OCI-LY7 (cell line): ENCODE results near the gene TYW1. TPM values are rescaled to one million over a fixed set of nuclear protein-coding genes. Genes with fewer than 3 reads are reported as not detected.
"Not testable (repeated sequence)": the region's sequence is repeated elsewhere in the genome, so short reads cannot be mapped to it uniquely, and the experiment has no call there.

Experiments used
- BruUV-seq: library from RNA; stranded (reverse); fragments of 400-500 nt; replicated peaks from 2 replicates; lab custom pipeline; 2021; lab: Mats Ljungman, UMichigan
- CTCF ChIA-PET: fragments of 300-600 bp; sonication (Branson Sonifier 250); formaldehyde crosslinking; loops from one replicate; lab custom pipeline; 2022; ENCODE audit warnings: antibody characterized with exemption; ENCODE audit not compliant: unreplicated experiment; lab: Charles Lee
- POLR2A ChIA-PET: fragments of 300-600 bp; sonication (Branson Sonifier 250); formaldehyde crosslinking; loops from one replicate; lab custom pipeline; 2022; ENCODE audit warnings: antibody characterized with exemption; lab: Charles Lee
- DNase-seq: peaks from one replicate; pipeline ENCODE4 v3.0.0-alpha.2; 2015; ENCODE audit warnings: low spot score
- H2AFZ ChIP-seq: fragments of 200-600 bp; sonication (generic), shearing (Covaris generic); 2 replicates; pipeline ENCODE4 v1.6.1; 2014; ENCODE audit warnings: mild to moderate bottlenecking, antibody characterized with exemption, low read length, moderate library complexity
- H3K27ac ChIP-seq: fragments of 200-600 bp; sonication (generic); 2 replicates; pipeline ENCODE4 v1.5.1; 2014; ENCODE audit warnings: mixed run types, low read depth, mild to moderate bottlenecking, moderate library complexity, low read length, inconsistent platforms; ENCODE audit not compliant: poor library complexity, severe bottlenecking
- H3K36me3 ChIP-seq: fragments of 200-600 bp; sonication (generic); 2 replicates; pipeline ENCODE4 v1.6.1; 2014; ENCODE audit warnings: mild to moderate bottlenecking, antibody characterized with exemption, low read length, moderate library complexity, mixed read lengths; ENCODE audit not compliant: insufficient read depth
- H3K4me1 ChIP-seq: fragments of 200-600 bp; sonication (generic); 2 replicates; pipeline ENCODE4 v1.5.1; 2014; ENCODE audit warnings: mild to moderate bottlenecking, low read length; ENCODE audit not compliant: insufficient read depth, poor library complexity, severe bottlenecking
- H3K4me2 ChIP-seq: fragments of 200-600 bp; sonication (generic); 2 replicates; pipeline ENCODE4 v1.6.1; 2014; ENCODE audit warnings: mild to moderate bottlenecking, low read length
- H3K4me3 ChIP-seq: fragments of 200-600 bp; sonication (generic); 2 replicates; pipeline ENCODE4 v1.5.1; 2014; ENCODE audit warnings: mild to moderate bottlenecking, low read depth, low read length; ENCODE audit not compliant: poor library complexity, severe bottlenecking
- H3K79me2 ChIP-seq: fragments of 200-600 bp; sonication (generic); 2 replicates; pipeline ENCODE4 v1.6.1; 2016; ENCODE audit warnings: low read depth, mild to moderate bottlenecking, low read length, moderate library complexity, mixed read lengths; ENCODE audit not compliant: insufficient read depth
- H3K9me2 ChIP-seq: fragments of 200-600 bp; sonication (generic); 2 replicates; pipeline ENCODE4 v1.6.1; 2016; ENCODE audit warnings: mild to moderate bottlenecking, low read length, mixed read lengths; ENCODE audit not compliant: insufficient read depth
- H3K9me3 ChIP-seq: fragments of 200-600 bp; sonication (generic); 2 replicates; pipeline ENCODE4 v1.6.1; 2014; ENCODE audit warnings: mild to moderate bottlenecking, mixed run types, low read length, mixed read lengths
- H4K20me1 ChIP-seq: fragments of 200-600 bp; sonication (generic); 2 replicates; pipeline ENCODE4 v1.6.1; 2014; ENCODE audit warnings: mild to moderate bottlenecking, antibody characterized with exemption, low read length, moderate library complexity, mixed read lengths; ENCODE audit not compliant: insufficient read depth
- intact Hi-C: fragments of 100-400 bp; cut with micrococcal nuclease; formaldehyde crosslinking; loops from one replicate; pipeline ENCODE4 v1.10.0; 2022; ENCODE audit not compliant: unreplicated experiment
- total RNA-seq, 2 experiments: library from RNA; depleted of rRNA in 1 of 2; stranded (reverse); fragments of >200 nt in 1 of 2; shearing (Covaris generic) in 1 of 2; gene quantifications; 2 replicates each; pipeline ENCODE4 v1.2.3, GENCODE V29; 2014 to 2022

Gene TYW1
- total RNA-seq, 2 experiments from 2014 or later = 17.3 to 22.3 TPM

DNA sequence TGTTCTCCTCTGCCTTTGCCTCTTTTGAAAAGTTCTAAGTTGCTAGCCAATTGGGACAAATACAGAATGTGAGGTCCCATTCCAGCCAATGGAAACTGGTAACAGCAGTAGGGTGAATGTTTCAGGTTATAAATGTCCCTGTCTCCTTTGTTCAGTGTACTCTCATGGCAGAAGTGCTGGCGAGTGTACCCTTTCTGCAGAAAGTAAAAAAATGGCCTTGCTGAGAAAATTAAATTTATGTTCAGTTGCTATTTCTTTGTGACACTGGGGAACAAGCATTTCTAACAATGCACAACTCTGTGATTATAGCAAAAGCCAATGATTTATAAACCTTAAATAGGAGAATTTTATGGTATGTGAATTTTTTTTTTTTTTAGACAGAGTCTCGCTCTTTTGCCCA lies 79.5 kb downstream of the TYW1 start:
- intact Hi-C loops = not testable (repeated sequence)

GRCh38 chr7:67082880-67083279 lies 86.2 kb downstream of the TYW1 start:
- H3K27ac ChIP-seq, H3K4me2 ChIP-seq, H3K9me2 ChIP-seq, CTCF ChIA-PET, H4K20me1 ChIP-seq, H2AFZ ChIP-seq, intact Hi-C loops, BruUV-seq, DNase-seq, H3K4me1 ChIP-seq, H3K79me2 ChIP-seq, H3K4me3 ChIP-seq, H3K9me3 ChIP-seq: not testable (repeated sequence)
- H3K36me3 ChIP-seq = peaks cover 22% of the 10 kb centered on the region
- POLR2A ChIA-PET = interaction anchor here (0.6 kb wide), 1 partner anchor 43 kb away, joined by 3 read pairs; no protein-coding TSS in a partner anchor

More for the DNA sequence above, 79.5 kb downstream of the TYW1 start:
- H3K79me2 ChIP-seq, H3K4me3 ChIP-seq, H3K4me1 ChIP-seq, H4K20me1 ChIP-seq, BruUV-seq, H3K27ac ChIP-seq, CTCF ChIA-PET, DNase-seq, H3K4me2 ChIP-seq, H3K9me2 ChIP-seq, H2AFZ ChIP-seq, POLR2A ChIA-PET: not testable (repeated sequence)
- peaks cover 14% of the 10 kb centered on the region; the same call in 1 of the 2 replicates for H3K9me3 ChIP-seq
- H3K36me3 ChIP-seq = peaks cover 40% of the 10 kb centered on the region

GRCh38 chr7:67089261-67089660 lies 92.6 kb downstream of the TYW1 start:
- POLR2A ChIA-PET = not testable (repeated sequence)

DNA sequence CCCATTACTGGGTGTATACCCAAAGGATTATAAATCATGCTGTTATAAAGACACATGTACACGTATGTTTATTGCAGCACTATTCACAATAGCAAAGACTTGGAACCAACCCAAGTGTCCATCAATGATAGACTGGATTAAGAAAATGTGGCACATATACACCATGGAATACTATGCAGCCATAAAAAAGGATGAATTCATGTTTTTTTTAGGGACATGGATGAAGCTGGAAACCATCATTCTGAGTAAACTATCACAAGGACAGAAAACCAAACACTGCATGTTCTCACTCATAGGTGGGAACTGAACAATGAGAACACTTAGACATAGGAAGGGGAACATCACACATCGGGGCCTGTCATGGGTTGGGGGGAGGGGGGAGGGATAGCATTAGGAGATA lies 94.4 kb downstream of the TYW1 start:
- H3K36me3 ChIP-seq, CTCF ChIA-PET, H2AFZ ChIP-seq, intact Hi-C loops, H3K4me2 ChIP-seq, BruUV-seq, H3K79me2 ChIP-seq, H3K9me2 ChIP-seq, H3K4me1 ChIP-seq, POLR2A ChIA-PET, H3K4me3 ChIP-seq, H3K9me3 ChIP-seq, DNase-seq, H4K20me1 ChIP-seq, H3K27ac ChIP-seq: not testable (repeated sequence)

More at GRCh38 chr7:67089261-67089660, 92.6 kb downstream of the TYW1 start:
- H3K9me2 ChIP-seq, H3K27ac ChIP-seq, CTCF ChIA-PET, BruUV-seq, H2AFZ ChIP-seq, H3K4me2 ChIP-seq, H3K4me1 ChIP-seq, H4K20me1 ChIP-seq, H3K9me3 ChIP-seq, H3K79me2 ChIP-seq, H3K4me3 ChIP-seq, DNase-seq, intact Hi-C loops: not testable (repeated sequence)
- peaks cover 11% of the 10 kb centered on the region for H3K36me3 ChIP-seq

DNA sequence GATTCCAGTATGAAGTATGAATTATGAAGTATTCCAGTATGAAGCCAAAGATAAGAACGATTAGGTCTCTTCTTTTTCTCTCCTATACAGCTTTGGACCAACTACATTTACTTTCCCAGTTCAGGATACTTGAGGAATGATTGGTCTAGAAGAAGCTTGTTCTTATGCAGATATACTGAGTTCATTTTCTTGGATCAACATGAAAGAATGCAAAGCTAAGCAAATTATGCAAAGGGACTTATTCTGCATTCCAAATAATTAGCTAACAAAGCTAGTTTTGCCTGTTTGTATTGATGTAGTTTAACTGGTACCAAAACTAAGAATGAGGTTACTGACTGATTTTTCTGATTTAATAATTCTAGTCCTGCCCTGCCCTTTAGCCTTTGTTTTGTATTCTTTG lies 101.4 kb downstream of the TYW1 start:
- CTCF ChIA-PET, H3K9me3 ChIP-seq, H2AFZ ChIP-seq, BruUV-seq, H3K9me2 ChIP-seq, H3K79me2 ChIP-seq, H3K4me1 ChIP-seq, H3K27ac ChIP-seq, H3K4me2 ChIP-seq, H3K36me3 ChIP-seq, H4K20me1 ChIP-seq, DNase-seq, H3K4me3 ChIP-seq, intact Hi-C loops: not testable (repeated sequence)
- POLR2A ChIA-PET = interaction anchor here (0.7 kb wide), 1 partner anchor 219 kb away, joined by 5 read pairs; no protein-coding TSS in a partner anchor

GRCh38 chr7:67099406-67099805 lies 102.8 kb downstream of the TYW1 start:
- H2AFZ ChIP-seq, BruUV-seq, H3K36me3 ChIP-seq, H3K9me3 ChIP-seq, H3K9me2 ChIP-seq, H3K4me2 ChIP-seq, intact Hi-C loops, DNase-seq, CTCF ChIA-PET, H3K4me3 ChIP-seq, H4K20me1 ChIP-seq, H3K4me1 ChIP-seq, H3K79me2 ChIP-seq, H3K27ac ChIP-seq, POLR2A ChIA-PET: not testable (repeated sequence)
